Measurements from ENCODE around the gene SYNM.
"Not testable (repeated sequence)": the region's sequence is repeated elsewhere in the genome, so short reads cannot be mapped to it uniquely, and the experiment has no call there.

SYNM gene

GRCh38 chr15:99104788-99105513 lies at the start of gene SYNM:
SYNM (plus strand) TSS chr15:99105080; CDS start chr15:99105200, 120 bp downstream.
- peak; percentile 66 for DNase-seq

- DNase-seq = no peak
Observed at GRCh38 chr15:99055555-99056134, 49.2 kb upstream of the SYNM start.

- DNase-seq = no peak
Observed at GRCh38 chr15:99057020-99057419, 47.9 kb upstream of the SYNM start.

- no peak for DNase-seq
Observed at GRCh38 chr15:99057697-99058420, 47.0 kb upstream of the SYNM start.

- no peak for DNase-seq
Observed at GRCh38 chr15:99058421-99058870, 46.4 kb upstream of the SYNM start.

- no peak for DNase-seq
Observed at GRCh38 chr15:99059010-99059981, 45.6 kb upstream of the SYNM start.

GRCh38 chr15:99060186-99060585 lies 44.7 kb upstream of the SYNM start:
- DNase-seq = not testable (repeated sequence)

- no peak for DNase-seq
Observed at GRCh38 chr15:99062226-99062625, 42.7 kb upstream of the SYNM start.

GRCh38 chr15:99068186-99068585 lies 36.7 kb upstream of the SYNM start:
- no peak for DNase-seq

GRCh38 chr15:99070208-99070607 lies 34.7 kb upstream of the SYNM start:
- no peak for DNase-seq

- DNase-seq = no peak
Observed at GRCh38 chr15:99071091-99071680, 33.7 kb upstream of the SYNM start.

- no peak for DNase-seq
Observed at GRCh38 chr15:99073008-99073717, 31.7 kb upstream of the SYNM start.

- DNase-seq = no peak
Observed at GRCh38 chr15:99074446-99074845, 30.4 kb upstream of the SYNM start.

- not testable (repeated sequence) for DNase-seq
Observed at GRCh38 chr15:99075059-99075652, 29.7 kb upstream of the SYNM start.

- DNase-seq = no peak
Observed at GRCh38 chr15:99076109-99076508, 28.8 kb upstream of the SYNM start.

- DNase-seq = peak; percentile 20
Observed at GRCh38 chr15:99076555-99077308, 28.1 kb upstream of the SYNM start.

GRCh38 chr15:99082798-99083197 lies 22.1 kb upstream of the SYNM start:
- DNase-seq = no peak

GRCh38 chr15:99084965-99085364 lies 19.9 kb upstream of the SYNM start:
- DNase-seq = no peak

- DNase-seq = no peak
Observed at GRCh38 chr15:99085413-99086326, 19.2 kb upstream of the SYNM start.

All from DMS153 (cell line).